MCF 10A (cell line): ENCODE measurements around the gene STAU1. TPM values are rescaled to one million over a fixed set of nuclear protein-coding genes. Genes with fewer than 3 reads are reported as not detected.
"Not testable (repeated sequence)": the region's sequence is repeated elsewhere in the genome, so short reads cannot be mapped to it uniquely, and the experiment has no call there.

Source experiments
- BruUV-seq: library from RNA; stranded (reverse); fragments of 400-500 nt; replicated peaks from 2 replicates; lab custom pipeline; 2021; lab: Mats Ljungman, UMichigan
- CTCF ChIA-PET: fragments of 300-600 bp; sonication (Branson Sonifier 250); formaldehyde crosslinking; extraction: SDS; loops from one replicate; lab custom pipeline; 2021; ENCODE audit warnings: antibody characterized with exemption, inconsistent platforms; lab: Yijun Ruan, JAX
- POLR2A ChIA-PET: fragments of 300-600, 350-650 bp; sonication (Branson Sonifier 250); formaldehyde crosslinking; extraction: SDS; loops from one replicate; lab custom pipeline; 2020; ENCODE audit warnings: antibody characterized with exemption, inconsistent platforms; lab: Yijun Ruan, JAX
- DNase-seq: peaks from one replicate; pipeline ENCODE4 v3.0.0-alpha.2; 2018; ENCODE audit not compliant: unreplicated experiment
- H3K27ac Mint-ChIP-seq: one replicate; pipeline ENCODE4 v1.8.0; 2022; ENCODE audit warnings: mild to moderate bottlenecking, low read depth, mixed read lengths; ENCODE audit not compliant: unreplicated experiment
- H3K27me3 Mint-ChIP-seq: one replicate; pipeline ENCODE4 v1.8.0; 2022; ENCODE audit warnings: mixed read lengths; ENCODE audit not compliant: insufficient read depth, unreplicated experiment
- H3K36me3 Mint-ChIP-seq: one replicate; pipeline ENCODE4 v1.8.0; 2022; ENCODE audit warnings: mild to moderate bottlenecking, moderate library complexity, mixed read lengths; ENCODE audit not compliant: insufficient read depth, unreplicated experiment
- H3K4me1 Mint-ChIP-seq: one replicate; pipeline ENCODE4 v1.8.0; 2022; ENCODE audit warnings: mixed read lengths; ENCODE audit not compliant: insufficient read depth, unreplicated experiment
- H3K4me3 Mint-ChIP-seq: one replicate; pipeline ENCODE4 v1.8.0; 2022; ENCODE audit warnings: mild to moderate bottlenecking, moderate library complexity, mixed read lengths; ENCODE audit not compliant: unreplicated experiment
- H3K9me3 Mint-ChIP-seq: one replicate; pipeline ENCODE4 v1.8.0; 2022; ENCODE audit warnings: mixed read lengths; ENCODE audit not compliant: unreplicated experiment
- intact Hi-C: fragments of 100-400 bp; cut with micrococcal nuclease; formaldehyde crosslinking; loops from 2 replicates; pipeline ENCODE4 v1.14.1; 2022
- total RNA-seq: library from RNA; stranded (reverse); gene quantifications from 2 replicates; pipeline ENCODE4 v1.2.3, GENCODE V29; 2022
- TF ChIP-seq, protein P1 (sequence below): fragments of 200-600 bp; IDR thresholded peaks from one replicate; pipeline ENCODE4 v1.8.0; 2022; ENCODE audit warnings: antibody characterized with exemption, mild to moderate bottlenecking; ENCODE audit not compliant: unreplicated experiment

STAU1 gene
- total RNA-seq, 1 experiment from 2014 or later = 110 TPM

DNA sequence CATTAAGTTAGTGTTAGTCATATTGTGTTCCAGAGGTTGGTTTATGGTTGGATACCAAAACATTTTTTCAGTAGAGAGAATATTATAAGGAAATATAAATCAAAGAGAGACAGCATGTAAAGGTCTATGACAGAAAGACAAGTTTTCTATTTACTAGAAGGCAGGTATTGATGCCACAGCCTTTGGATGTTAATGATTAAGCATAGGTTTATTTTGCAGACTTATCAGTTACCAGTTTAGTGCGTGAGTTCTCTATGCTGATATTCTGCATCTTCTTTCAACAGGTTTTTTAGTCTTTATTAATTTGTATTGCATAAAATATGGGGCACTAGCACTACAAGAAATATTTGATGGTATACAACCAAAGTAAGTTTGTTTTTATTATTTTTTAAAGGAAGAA, 96.4 kb downstream of the STAU1 start:
- Mint-ChIP-seq H3K27me3 (no peaks in the 10 kb centered on the region), H3K4me1 (no peaks in the 10 kb centered on the region), H3K9me3 (no peaks in the 10 kb centered on the region), H3K36me3 (peaks cover 92% of the 10 kb centered on the region), H3K4me3 (no peak overlapping the region), H3K27ac (no peak overlapping the region)
- no peak for DNase-seq
- BruUV-seq = no TSS peak
- TF ChIP-seq, protein P1, sequence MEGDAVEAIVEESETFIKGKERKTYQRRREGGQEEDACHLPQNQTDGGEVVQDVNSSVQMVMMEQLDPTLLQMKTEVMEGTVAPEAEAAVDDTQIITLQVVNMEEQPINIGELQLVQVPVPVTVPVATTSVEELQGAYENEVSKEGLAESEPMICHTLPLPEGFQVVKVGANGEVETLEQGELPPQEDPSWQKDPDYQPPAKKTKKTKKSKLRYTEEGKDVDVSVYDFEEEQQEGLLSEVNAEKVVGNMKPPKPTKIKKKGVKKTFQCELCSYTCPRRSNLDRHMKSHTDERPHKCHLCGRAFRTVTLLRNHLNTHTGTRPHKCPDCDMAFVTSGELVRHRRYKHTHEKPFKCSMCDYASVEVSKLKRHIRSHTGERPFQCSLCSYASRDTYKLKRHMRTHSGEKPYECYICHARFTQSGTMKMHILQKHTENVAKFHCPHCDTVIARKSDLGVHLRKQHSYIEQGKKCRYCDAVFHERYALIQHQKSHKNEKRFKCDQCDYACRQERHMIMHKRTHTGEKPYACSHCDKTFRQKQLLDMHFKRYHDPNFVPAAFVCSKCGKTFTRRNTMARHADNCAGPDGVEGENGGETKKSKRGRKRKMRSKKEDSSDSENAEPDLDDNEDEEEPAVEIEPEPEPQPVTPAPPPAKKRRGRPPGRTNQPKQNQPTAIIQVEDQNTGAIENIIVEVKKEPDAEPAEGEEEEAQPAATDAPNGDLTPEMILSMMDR = no peak
- ChIA-PET POLR2A (no interaction called here), CTCF (interaction anchor here (0.6 kb wide), 1 partner anchor 14 kb away, joined by 3 read pairs; no protein-coding TSS in a partner anchor)
- intact Hi-C loops = no loop called here

GRCh38 chr20:49091104-49091503, 97.0 kb downstream of the STAU1 start:
- DNase-seq = no peak
- Mint-ChIP-seq H3K4me3 (no peak overlapping the region), H3K9me3 (no peaks in the 10 kb centered on the region), H3K27me3 (no peaks in the 10 kb centered on the region), H3K27ac (no peak overlapping the region), H3K36me3 (peaks cover 92% of the 10 kb centered on the region), H3K4me1 (no peaks in the 10 kb centered on the region)
- intact Hi-C loops = no loop called here
- CTCF ChIA-PET = no interaction called here
- TF ChIP-seq, protein P1 = no peak
- POLR2A ChIA-PET = interaction anchor here (0.6 to 0.7 kb wide), 2 partner anchors 46 to 212 kb away, joined by 3 read pairs; no protein-coding TSS in a partner anchor
- no TSS peak for BruUV-seq

GRCh38 chr20:49082295-49082694, 105.8 kb downstream of the STAU1 start:
- H3K36me3 Mint-ChIP-seq = peaks cover 100% of the 10 kb centered on the region
- H3K4me3 Mint-ChIP-seq, H3K9me3 Mint-ChIP-seq, H3K27ac Mint-ChIP-seq, BruUV-seq, H3K4me1 Mint-ChIP-seq, POLR2A ChIA-PET, intact Hi-C loops, H3K27me3 Mint-ChIP-seq, DNase-seq: not testable (repeated sequence)
- CTCF ChIA-PET = interaction anchor here (0.6 kb wide), 1 partner anchor 370 kb away, joined by 3 read pairs; no protein-coding TSS in a partner anchor

DNA sequence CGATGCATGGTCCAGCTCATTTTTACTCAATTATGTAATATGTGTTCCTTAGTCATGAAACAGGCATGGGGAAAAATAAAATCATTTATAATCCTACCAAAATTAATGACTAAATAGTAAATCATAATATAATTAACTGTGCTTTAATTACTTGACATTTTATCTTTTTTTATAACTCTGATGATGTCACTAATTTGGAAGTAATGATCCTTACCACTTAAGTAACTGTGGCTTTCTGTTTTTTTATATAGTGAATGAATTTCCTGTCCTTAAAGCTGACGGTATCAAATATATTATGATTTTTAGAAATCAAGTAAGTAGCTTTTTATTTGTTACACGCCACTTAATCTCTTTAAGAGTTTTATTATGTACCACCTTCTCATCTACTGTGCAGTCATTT, 109.8 kb downstream of the STAU1 start:
- BruUV-seq = no TSS peak
- DNase-seq = no peak
- POLR2A ChIA-PET = interaction anchor here (0.7 to 2.3 kb wide), 6 partner anchors 14 to 35 kb away, joined by 3 to 8 read pairs (median 4); partner anchors contain the start of gene CSE1L
- no peak overlapping the region for H3K4me3 Mint-ChIP-seq
- intact Hi-C loops = no loop called here
- no peaks in the 10 kb centered on the region for H3K9me3 Mint-ChIP-seq
- peaks cover 100% of the 10 kb centered on the region for H3K36me3 Mint-ChIP-seq
- CTCF ChIA-PET = interaction anchor here (0.7 to 1.8 kb wide), 3 partner anchors 9 to 13 kb away, joined by 3 to 6 read pairs (median 3); no protein-coding TSS in a partner anchor
- H3K27ac Mint-ChIP-seq = no peak overlapping the region
- H3K4me1 Mint-ChIP-seq = no peaks in the 10 kb centered on the region
- H3K27me3 Mint-ChIP-seq = no peaks in the 10 kb centered on the region
- TF ChIP-seq, protein P1 = no peak
